ENCODE measurements around the gene AGA.

AGA gene

DNA sequence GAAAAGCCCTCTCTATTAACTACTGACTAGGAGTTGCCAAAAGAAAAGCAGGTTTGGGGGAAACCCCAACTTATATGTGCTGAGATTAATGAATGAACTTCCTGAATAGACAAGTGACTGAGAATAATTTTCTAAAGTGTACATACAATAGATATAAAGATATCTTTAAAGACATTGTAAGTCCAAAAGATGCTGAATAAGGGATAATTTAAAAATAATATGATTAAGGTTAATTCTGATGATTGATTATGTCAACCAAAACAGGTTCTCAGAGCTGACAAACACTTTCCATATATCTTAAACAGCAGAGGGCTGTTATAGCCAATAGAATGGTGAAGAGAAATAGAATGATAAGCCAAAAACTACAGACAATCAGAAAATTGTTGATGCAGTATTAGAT, 28.6 kb downstream of the AGA start:
- Histone ChIP-seq H3K36me3 (replicated peaks; ENCODE audit: insufficient read depth, low read length) (no peaks in the 10 kb centered on the region), H3K4me1 (ENCODE audit: low read length) (no peaks in the 10 kb centered on the region), H4K20me1 (ENCODE audit: insufficient read depth, low read length) (no peaks in the 10 kb centered on the region), H3K4me3 (ENCODE audit: low read length) (no peak overlapping the region), H3K9ac (ENCODE audit: low read length) (no peak overlapping the region), H3K27ac (ENCODE audit: low read length) (no peak overlapping the region), H3K27me3 (replicated peaks; ENCODE audit: insufficient read depth, low read length) (no peaks in the 10 kb centered on the region), H3K4me2 (ENCODE audit: low read depth, low read length) (no peak overlapping the region), H3K79me2 (ENCODE audit: low read length) (no peaks in the 10 kb centered on the region), H3F3A (ENCODE audit: insufficient read depth, low read length) (no peaks in the 10 kb centered on the region), H3K9me2 (replicated peaks; ENCODE audit: insufficient read depth, low read length) (no peaks in the 10 kb centered on the region), H3K9me3 (replicated peaks; ENCODE audit: insufficient read depth, low read length) (no peaks in the 10 kb centered on the region), H2AFZ (ENCODE audit: low read length) (no peak overlapping the region)
- DNase-seq = no peak
- TF ChIP-seq EZH2 (optimal IDR thresholded peaks at IDR 0.05; ENCODE audit: low read depth, low read length) (no peak), EZH2phosphoT487 (IDR thresholded peaks at IDR 0.05; ENCODE audit: low read length) (no peak)
- TF ChIP-seq, protein P1, sequence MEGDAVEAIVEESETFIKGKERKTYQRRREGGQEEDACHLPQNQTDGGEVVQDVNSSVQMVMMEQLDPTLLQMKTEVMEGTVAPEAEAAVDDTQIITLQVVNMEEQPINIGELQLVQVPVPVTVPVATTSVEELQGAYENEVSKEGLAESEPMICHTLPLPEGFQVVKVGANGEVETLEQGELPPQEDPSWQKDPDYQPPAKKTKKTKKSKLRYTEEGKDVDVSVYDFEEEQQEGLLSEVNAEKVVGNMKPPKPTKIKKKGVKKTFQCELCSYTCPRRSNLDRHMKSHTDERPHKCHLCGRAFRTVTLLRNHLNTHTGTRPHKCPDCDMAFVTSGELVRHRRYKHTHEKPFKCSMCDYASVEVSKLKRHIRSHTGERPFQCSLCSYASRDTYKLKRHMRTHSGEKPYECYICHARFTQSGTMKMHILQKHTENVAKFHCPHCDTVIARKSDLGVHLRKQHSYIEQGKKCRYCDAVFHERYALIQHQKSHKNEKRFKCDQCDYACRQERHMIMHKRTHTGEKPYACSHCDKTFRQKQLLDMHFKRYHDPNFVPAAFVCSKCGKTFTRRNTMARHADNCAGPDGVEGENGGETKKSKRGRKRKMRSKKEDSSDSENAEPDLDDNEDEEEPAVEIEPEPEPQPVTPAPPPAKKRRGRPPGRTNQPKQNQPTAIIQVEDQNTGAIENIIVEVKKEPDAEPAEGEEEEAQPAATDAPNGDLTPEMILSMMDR (IDR thresholded peaks at IDR 0.05; ENCODE audit: low read length) = no peak

DNA sequence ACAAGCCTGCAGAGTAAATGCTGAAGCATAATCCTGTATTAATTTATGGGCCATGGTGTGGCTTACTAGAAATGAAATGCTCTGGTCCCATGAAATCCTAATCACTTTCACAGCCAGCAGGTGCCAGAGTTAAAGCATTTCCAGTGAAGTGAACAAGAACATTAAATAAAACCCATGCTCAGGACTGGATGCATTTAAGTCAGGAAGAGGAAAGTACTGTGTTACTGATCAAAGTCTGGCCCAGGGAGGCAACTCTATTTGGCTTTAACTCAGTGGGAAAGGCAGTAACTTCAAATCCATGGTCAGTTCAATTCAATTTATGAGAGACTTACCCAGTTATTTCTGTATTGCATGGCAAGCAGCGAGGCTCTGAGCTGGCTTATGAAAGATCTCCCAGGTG, 29.2 kb downstream of the AGA start:
- H3K4me1 ChIP-seq (ENCODE audit: low read length) = no peaks in the 10 kb centered on the region
- H3K79me2 ChIP-seq (ENCODE audit: low read length) = no peaks in the 10 kb centered on the region
- no peaks in the 10 kb centered on the region for H3K9me3 ChIP-seq (replicated peaks; ENCODE audit: insufficient read depth, low read length)
- no peaks in the 10 kb centered on the region for H3K27me3 ChIP-seq (replicated peaks; ENCODE audit: insufficient read depth, low read length)
- H2AFZ ChIP-seq (ENCODE audit: low read length) = no peak overlapping the region
- no peak overlapping the region for H3K27ac ChIP-seq (ENCODE audit: low read length)
- no peaks in the 10 kb centered on the region for H3F3A ChIP-seq (ENCODE audit: insufficient read depth, low read length)
- no peaks in the 10 kb centered on the region for H3K9me2 ChIP-seq (replicated peaks; ENCODE audit: insufficient read depth, low read length)
- no peak overlapping the region for H3K4me2 ChIP-seq (ENCODE audit: low read depth, low read length)
- TF ChIP-seq, protein P1 (IDR thresholded peaks at IDR 0.05; ENCODE audit: low read length) = no peak
- TF ChIP-seq EZH2 (optimal IDR thresholded peaks at IDR 0.05; ENCODE audit: low read depth, low read length) = no peak
- no peak for TF ChIP-seq EZH2phosphoT487 (IDR thresholded peaks at IDR 0.05; ENCODE audit: low read length)
- no peak for DNase-seq
- H4K20me1 ChIP-seq (ENCODE audit: insufficient read depth, low read length) = no peaks in the 10 kb centered on the region
- no peak overlapping the region for H3K9ac ChIP-seq (ENCODE audit: low read length)
- H3K36me3 ChIP-seq (replicated peaks; ENCODE audit: insufficient read depth, low read length) = no peaks in the 10 kb centered on the region
- H3K4me3 ChIP-seq (ENCODE audit: low read length) = no peak overlapping the region

DNA sequence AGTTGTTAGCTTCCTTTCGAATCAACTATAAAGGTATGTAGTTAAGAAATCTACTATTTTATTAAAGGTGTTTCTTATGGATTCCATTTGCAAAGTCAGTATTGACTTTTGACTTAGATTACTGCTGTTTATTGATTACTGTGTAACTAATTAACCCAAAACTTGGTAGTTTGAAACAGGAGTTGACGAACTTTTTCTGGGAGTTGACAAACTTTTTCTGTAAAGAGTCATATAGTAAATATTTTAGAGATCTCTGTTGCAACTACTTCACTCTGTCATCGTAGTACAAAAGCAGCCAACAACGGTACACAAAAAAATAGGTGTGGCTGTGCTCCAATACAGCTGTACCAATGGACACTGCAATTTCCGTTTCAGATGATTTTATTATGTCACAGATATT, 30.2 kb downstream of the AGA start:
- Histone ChIP-seq H3K9me3 (replicated peaks; ENCODE audit: insufficient read depth, low read length) (no peaks in the 10 kb centered on the region), H3K36me3 (replicated peaks; ENCODE audit: insufficient read depth, low read length) (no peaks in the 10 kb centered on the region), H2AFZ (ENCODE audit: low read length) (no peak overlapping the region), H3K9me2 (replicated peaks; ENCODE audit: insufficient read depth, low read length) (no peaks in the 10 kb centered on the region), H3K4me3 (ENCODE audit: low read length) (no peak overlapping the region), H3K27me3 (replicated peaks; ENCODE audit: insufficient read depth, low read length) (no peaks in the 10 kb centered on the region), H3K27ac (ENCODE audit: low read length) (no peak overlapping the region), H3K9ac (ENCODE audit: low read length) (no peak overlapping the region), H3F3A (ENCODE audit: insufficient read depth, low read length) (no peaks in the 10 kb centered on the region), H4K20me1 (ENCODE audit: insufficient read depth, low read length) (no peaks in the 10 kb centered on the region), H3K4me2 (ENCODE audit: low read depth, low read length) (no peak overlapping the region), H3K4me1 (ENCODE audit: low read length) (no peaks in the 10 kb centered on the region), H3K79me2 (ENCODE audit: low read length) (no peaks in the 10 kb centered on the region)
- TF ChIP-seq, protein P1 (IDR thresholded peaks at IDR 0.05; ENCODE audit: low read length) = no peak
- no peak for TF ChIP-seq EZH2phosphoT487 (IDR thresholded peaks at IDR 0.05; ENCODE audit: low read length)
- TF ChIP-seq EZH2 (optimal IDR thresholded peaks at IDR 0.05; ENCODE audit: low read depth, low read length) = no peak
- no peak for DNase-seq
